Choroid plexus epithelial cell (primary cell): ENCODE measurements around the gene IZUMO2.

ENCODE experiments used
- DNase-seq: peaks from one replicate; pipeline ENCODE4 v3.0.0-alpha.2; 2010; ENCODE audit warnings: low read depth
- H3K4me3 ChIP-seq: 2 replicates; pipeline ENCODE4 v1.5.1; 2011; ENCODE audit warnings: low read depth, mild to moderate bottlenecking, control low read depth, low read length, moderate library complexity
- TF ChIP-seq, protein P1 (sequence below): conservative IDR thresholded peaks from 2 replicates; pipeline ENCODE4 v1.5.1; 2011; ENCODE audit warnings: low read depth, mild to moderate bottlenecking, control low read depth, inconsistent platforms, low read length, moderate library complexity

IZUMO2 gene

DNA sequence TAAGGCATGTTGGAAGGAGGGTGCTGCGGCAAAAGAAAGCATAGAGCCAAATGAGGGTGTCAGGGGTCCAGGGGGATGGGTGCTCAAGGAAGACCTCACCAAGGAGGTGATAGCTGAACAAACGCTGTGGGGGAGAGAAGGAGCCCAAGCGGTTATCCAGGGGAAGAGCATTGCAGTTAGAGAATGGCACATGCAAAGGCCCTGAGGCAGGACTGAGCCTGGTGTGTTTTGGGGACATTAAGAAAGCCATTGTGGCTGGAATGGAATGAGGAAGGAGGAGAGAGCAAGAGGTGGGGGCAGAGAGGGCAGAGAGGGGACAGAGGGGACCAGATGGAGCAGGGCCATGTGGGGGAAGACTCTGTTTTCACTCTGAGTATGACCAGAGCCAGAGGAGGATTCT, 34.3 kb upstream of the IZUMO2 start:
- TF ChIP-seq, protein P1, sequence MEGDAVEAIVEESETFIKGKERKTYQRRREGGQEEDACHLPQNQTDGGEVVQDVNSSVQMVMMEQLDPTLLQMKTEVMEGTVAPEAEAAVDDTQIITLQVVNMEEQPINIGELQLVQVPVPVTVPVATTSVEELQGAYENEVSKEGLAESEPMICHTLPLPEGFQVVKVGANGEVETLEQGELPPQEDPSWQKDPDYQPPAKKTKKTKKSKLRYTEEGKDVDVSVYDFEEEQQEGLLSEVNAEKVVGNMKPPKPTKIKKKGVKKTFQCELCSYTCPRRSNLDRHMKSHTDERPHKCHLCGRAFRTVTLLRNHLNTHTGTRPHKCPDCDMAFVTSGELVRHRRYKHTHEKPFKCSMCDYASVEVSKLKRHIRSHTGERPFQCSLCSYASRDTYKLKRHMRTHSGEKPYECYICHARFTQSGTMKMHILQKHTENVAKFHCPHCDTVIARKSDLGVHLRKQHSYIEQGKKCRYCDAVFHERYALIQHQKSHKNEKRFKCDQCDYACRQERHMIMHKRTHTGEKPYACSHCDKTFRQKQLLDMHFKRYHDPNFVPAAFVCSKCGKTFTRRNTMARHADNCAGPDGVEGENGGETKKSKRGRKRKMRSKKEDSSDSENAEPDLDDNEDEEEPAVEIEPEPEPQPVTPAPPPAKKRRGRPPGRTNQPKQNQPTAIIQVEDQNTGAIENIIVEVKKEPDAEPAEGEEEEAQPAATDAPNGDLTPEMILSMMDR = no peak
- H3K4me3 ChIP-seq = no peak overlapping the region
- DNase-seq = no peak

DNA sequence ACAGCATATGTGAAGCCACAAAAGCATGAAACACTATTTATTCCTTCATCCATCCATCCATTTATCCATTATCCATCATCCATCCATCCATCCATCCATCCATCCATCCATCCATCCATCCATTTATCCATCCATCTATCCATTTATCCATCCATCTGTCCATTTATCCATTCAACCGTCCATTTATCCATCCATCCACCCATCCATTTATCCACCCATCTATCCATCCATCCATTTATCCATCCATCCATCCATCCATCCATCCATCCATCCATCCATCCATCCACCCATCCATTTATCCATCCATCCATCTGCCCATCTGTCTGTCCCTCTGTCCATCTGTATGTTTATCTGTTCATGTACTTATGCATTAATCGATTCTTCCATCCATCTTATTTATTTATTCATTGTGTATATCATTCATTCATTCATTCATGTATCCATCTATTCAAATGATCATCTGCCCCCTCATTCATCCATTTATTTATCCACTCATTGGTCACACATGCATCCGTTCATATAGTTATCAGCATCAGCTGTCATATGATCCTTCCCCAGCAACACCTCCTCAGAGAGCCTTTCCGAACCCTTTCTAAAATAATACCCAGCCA, 33.3 kb upstream of the IZUMO2 start:
- TF ChIP-seq, protein P1 = no peak
- no peak for DNase-seq
- no peak overlapping the region for H3K4me3 ChIP-seq

DNA sequence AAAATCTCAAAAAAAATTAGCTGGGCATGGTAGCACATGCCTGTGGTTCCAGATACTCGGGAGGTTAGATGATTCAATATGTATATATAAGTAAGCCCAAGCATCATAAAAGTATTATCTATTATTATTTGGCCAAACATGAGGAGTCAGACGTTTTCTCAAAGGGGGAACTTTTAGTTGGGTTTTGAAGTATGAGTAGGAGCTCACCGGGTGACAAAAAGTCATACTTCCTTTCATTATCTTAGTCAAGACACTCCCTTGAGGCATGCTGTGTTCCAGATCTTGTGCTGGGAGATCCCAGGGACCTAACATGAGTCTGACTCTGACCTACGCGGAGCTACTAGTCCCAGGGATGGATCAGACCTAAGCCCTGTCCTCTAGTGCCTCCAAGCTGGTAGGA, 32.1 kb upstream of the IZUMO2 start:
- no peak overlapping the region for H3K4me3 ChIP-seq
- TF ChIP-seq, protein P1 = no peak
- DNase-seq = no peak

- H3K4me3 ChIP-seq = no peak overlapping the region
- TF ChIP-seq, protein P1 = no peak
- DNase-seq = no peak
Measured at GRCh38 chr19:50192463-50193211, 29.6 kb upstream of the IZUMO2 start.

GRCh38 chr19:50191216-50191615, 28.1 kb upstream of the IZUMO2 start:
- H3K4me3 ChIP-seq = no peak overlapping the region

GRCh38 chr19:50190439-50190891, 27.4 kb upstream of the IZUMO2 start:
- DNase-seq = no peak
- H3K4me3 ChIP-seq = no peak overlapping the region
- TF ChIP-seq, protein P1 = no peak

More at GRCh38 chr19:50191216-50191615, 28.1 kb upstream of the IZUMO2 start:
- TF ChIP-seq, protein P1 = no peak
- no peak for DNase-seq
